Right kidney (tissue), 9 donors: ENCODE data around the gene SPEM3.

ENCODE experiments used
- DNase-seq: peaks from one replicate; pipeline ENCODE4 v3.0.0-alpha.2; 2016
- long read RNA-seq, 8 donors: transcript quantifications; one replicate each; lab custom pipeline, GENCODE V29; 2026

Gene SPEM3
- long read RNA-seq, donor 1: 0 reads
- long read RNA-seq, donor 2: 0 reads
- long read RNA-seq, donor 3: 0 reads
- long read RNA-seq, donor 4: 0 reads
- long read RNA-seq, donor 5: 0 reads
- long read RNA-seq, donor 6: 0 reads
- long read RNA-seq, donor 7: 0 reads
- long read RNA-seq, donor 8: 0 reads

- DNase-seq: no peak
These were observed at the start of gene SPEM3 for GRCh38 chr17:7428557-7428956. SPEM3 (plus strand) TSS chr17:7428857; CDS start chr17:7428903, 46 bp downstream.

DNA sequence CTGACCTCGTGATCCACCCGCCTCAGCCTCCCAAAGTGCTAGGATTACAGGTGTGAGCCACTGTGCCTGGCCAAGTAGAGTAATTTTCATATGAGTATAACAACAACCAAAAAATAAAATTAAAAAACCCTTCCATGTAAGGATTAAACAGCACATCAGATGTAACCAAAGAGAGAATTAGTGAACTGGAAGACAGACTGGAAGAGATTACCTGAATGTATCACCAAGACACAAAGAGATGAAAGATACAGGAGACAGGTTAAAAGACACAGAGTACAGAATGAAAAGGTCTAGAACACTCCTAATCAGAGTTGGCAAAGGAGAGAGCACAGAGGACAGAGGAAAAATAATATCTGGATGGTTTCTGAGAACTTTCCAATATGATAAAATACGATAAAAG lies 49.5 kb upstream of the SPEM3 start:
- DNase-seq: no peak

GRCh38 chr17:7380321-7380720 lies 48.3 kb upstream of the SPEM3 start:
- DNase-seq: no peak

- DNase-seq: peak; percentile 58
These were observed 47.6 kb upstream of the SPEM3 start, which contains the start of gene TNK1 for GRCh38 chr17:7380855-7381683. TNK1 (plus strand) TSS chr17:7381089; CDS start chr17:7382927, 1,838 bp downstream.

GRCh38 chr17:7382901-7383300 lies 45.8 kb upstream of the SPEM3 start:
- DNase-seq: no peak

DNA sequence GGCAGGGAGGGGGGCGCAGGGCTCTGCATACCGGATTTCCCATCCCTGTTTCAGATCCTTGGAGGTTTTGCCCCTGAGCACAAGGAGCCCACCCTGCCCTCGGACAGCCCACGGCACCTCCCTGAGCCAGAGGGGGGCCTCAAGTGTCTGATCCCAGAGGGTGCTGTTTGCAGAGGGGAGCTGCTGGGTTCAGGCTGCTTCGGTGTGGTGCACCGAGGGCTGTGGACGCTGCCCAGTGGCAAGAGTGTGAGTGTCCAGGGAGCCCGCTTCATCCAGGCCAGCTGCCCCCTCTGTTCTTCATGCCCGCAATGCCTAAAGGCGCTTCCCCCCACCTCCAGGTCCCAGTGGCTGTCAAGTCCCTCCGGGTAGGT lies 45.3 kb upstream of the SPEM3 start:
- DNase-seq: no peak

DNA sequence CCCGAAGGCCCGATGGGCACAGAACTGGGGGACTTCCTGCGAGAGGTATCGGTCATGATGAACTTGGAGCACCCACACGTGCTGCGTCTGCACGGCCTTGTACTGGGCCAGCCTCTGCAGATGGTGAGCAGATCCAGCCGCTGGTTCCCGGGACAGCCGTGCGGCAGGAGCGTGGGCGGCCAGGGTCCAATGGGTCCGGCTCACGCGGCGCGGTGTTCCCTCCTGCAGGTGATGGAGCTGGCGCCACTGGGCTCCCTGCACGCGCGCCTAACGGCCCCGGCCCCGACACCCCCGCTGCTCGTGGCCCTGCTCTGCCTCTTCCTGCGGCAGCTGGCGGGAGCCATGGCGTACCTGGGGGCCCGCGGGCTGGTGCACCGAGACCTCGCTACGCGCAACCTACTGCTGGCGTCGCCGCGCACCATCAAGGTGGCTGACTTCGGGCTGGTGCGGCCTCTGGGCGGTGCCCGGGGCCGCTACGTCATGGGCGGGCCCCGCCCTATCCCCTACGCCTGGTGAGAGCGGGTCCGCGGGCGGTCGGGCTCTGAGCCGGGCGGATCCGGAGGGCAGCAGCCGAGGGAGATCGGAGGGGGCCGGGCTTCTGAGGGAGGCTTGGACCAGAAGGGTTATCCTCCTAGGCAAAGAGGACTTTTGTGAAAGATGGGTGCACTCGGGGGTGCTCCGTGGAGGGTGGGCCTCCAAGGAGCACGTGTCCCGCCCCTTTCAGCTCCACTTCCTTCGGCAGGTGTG lies 44.7 kb upstream of the SPEM3 start:
- DNase-seq: peak; percentile 88

GRCh38 chr17:7384489-7385081 lies 44.1 kb upstream of the SPEM3 start:
- no peak for DNase-seq

DNA sequence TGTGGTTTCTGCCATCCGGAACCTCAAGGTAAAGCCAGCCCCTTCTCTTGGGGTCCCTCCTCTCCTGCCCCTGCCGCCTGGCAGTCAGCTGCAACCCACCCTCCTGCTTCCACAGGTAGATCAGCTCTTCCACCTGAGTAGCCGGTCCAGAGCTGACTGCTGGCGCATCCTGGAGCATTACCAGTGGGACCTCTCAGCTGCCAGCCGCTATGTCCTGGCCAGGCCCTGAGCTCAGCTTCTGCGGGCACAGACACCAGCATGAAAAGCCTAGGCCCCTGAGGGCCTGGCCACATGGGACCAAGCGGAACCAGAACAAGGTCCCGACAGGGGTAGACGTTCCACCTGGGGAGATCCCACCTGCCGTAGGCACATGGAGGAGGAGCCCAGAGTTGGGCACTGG lies 39.8 kb upstream of the SPEM3 start:
- DNase-seq: no peak

DNA sequence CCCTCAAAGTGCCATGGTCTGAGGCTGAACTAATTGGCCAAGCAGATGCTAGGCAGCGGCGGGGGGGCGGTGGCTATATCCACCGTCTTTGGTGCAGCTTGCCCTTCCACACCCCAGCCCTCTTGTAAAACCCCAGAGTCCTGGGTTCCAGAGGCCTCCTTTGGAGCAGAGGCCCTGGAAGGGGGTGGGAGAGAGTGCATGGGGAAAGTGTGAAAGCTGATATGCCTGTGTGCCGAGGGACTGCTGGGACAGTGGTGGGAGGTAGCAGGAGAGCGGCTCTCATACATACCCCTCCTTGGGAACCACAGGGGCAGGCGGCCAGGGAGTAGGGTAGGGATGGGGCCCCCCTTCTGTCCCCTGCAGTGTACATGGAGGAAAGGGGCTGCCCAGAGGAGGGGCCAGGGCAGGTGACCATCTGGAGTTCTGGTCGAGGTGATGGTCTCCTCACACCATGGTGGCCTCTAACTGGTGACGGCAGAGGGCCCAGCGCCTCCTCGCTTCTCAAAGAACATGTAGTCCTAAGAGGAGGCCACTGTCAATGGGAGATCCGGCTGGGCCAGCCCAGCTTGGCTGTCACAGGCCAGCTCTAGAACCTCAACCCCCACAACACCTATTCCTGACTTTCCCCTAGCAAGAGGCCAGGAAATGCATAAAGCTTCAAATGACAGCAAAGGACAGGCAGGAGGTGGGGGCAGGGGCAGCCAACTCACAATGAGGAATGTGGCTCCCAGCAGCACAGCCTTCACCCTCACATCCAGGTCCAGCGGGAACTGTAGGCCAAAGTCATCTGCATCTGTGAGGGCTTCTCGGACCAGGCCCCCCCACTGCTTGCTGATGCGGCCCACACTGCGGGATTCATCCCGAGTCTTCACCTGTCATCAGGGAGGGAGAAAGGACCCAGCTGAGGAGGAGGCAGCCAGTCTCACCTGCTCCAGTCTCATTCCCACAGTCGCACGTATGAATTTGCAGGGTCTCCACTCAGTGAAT lies 38.4 kb upstream of the SPEM3 start:
- no peak for DNase-seq

GRCh38 chr17:7391307-7391706 lies 37.4 kb upstream of the SPEM3 start:
- DNase-seq: no peak

DNA sequence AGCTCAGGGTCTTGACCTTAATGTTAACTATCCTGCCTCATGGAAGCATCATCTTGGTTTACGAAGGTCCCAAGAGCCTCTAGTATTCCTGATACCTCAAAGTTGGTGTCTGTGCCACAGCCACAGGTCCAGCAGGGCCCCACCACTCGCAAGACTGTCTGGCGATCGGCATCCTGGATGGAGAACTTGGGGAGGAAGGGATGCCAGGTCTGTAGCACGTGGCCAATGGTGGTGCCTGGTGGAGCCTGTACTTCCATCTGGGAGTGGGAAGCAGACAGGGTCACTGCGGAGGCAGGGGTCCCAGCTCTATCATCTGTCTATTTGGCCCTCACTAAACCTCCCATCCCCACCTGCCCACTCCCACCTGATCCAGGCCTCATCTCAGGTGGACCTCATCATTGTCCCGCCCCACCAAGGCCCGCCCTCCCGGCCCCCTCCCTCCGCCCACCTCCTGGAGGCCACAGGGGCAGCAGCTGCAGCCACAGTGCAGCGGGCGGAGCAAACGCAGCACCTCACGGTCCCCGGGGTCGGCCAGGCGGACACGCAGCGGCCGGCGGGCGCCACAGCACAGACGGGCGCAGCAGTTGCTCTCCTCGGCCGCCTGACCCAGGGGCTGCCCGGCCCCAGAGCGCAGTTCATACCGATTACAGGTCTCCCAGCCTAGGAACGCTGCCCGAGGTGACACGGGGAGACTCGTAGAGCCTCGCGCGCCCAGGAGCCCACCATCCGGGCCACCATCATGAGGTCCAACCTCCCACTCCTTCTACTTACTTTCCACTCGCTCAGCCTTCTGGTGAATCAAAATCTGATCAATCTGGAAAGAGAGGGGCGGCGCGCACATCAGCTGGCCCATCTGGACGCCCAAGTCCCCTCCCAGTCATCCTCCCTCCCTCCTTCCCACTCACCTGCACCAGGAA lies 35.7 kb upstream of the SPEM3 start:
- peak; percentile 52 for DNase-seq

GRCh38 chr17:7393613-7394451 lies 34.8 kb upstream of the SPEM3 start:
- peak; percentile 72 for DNase-seq

GRCh38 chr17:7394452-7395191 lies 34.0 kb upstream of the SPEM3 start, which contains the start of gene PLSCR3:
PLSCR3 (minus strand) TSS chr17:7394525; CDS start chr17:7394110, 415 bp downstream.
- peak; percentile 97 for DNase-seq

- DNase-seq: no peak
These were observed 32.5 kb upstream of the SPEM3 start for GRCh38 chr17:7396147-7396546.

DNA sequence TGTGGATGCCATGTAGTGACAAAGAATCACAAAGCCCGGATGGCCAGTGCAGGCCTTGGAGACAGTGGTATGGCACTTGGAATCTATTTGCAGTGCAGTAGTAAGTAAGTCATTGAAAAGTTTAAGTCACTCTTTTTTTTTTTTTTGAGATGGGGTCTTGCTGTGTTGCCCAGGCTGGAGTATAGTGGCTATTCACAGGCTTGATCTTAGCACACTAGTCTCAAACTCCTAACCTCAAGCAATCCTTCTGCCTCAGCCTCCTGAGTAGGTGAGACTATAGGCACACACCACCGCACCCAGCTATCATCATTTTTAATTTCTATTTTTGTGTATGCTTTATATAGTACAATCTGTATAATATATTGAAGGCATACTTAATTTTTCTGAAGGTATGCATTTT lies 30.0 kb upstream of the SPEM3 start:
- no peak for DNase-seq

DNA sequence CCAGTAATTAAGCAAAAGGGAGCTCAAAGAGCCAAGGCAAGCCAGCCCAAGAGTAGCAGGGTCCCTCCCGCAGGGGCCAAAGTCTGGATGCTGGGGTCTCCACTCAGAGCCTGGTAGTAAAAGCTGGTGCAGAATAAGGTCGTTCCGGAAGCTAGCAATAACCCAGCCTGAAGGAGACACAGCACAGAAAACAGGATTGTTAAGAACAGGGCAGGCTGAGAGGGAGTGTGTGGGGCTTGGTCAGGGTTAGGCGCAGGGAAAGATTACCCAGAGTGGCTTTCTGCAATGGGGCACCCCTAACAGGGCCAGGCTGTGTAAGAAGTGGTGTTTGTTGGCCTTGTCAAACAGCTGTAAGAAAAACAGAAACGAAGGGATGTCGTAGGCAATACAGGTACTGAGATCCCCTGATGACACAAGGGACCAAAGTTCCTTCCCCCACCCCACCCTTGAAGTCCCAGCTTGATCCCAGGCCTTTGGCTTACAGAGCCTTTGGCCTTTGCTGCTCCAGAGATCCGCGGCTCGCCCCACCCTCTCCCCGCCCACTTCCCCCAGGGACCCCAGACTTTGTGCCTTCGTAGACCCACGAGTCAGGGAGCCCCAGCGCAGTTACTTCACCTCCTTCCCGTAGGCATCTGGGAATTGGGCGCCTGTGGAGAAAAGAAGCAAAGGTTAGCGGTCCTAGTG lies 25.5 kb upstream of the SPEM3 start:
- DNase-seq: peak; percentile 35

GRCh38 chr17:7403727-7403976 lies 25.0 kb upstream of the SPEM3 start:
- DNase-seq: no peak
